ENCODE data around the gene PFDN6. TPM values are rescaled to one million over a fixed set of nuclear protein-coding genes. Genes with fewer than 3 reads are reported as not detected.
A peak's percentile ranks its signal among the peaks of the same experiment; 100 is the strongest.

PFDN6 gene
- polyA plus RNA-seq, 3 donors = 26.0 to 36.2 (median 28.4) TPM

- H3K27ac ChIP-seq (ENCODE audit: low read depth in 1 of 2, low read length in 2 of 2) = peak overlapping the region; percentile 92 to 93
- H3K9ac ChIP-seq (ENCODE audit: insufficient read depth, low read length, poor library complexity, severe bottlenecking) = peak overlapping the region; percentile 71
- peaks cover 32% of the 10 kb centered on the region for H3K4me1 Mint-ChIP-seq
- peaks cover 4% of the 10 kb centered on the region for H3K79me2 ChIP-seq (ENCODE audit: insufficient read depth, low read length)
- H3K27me3 Mint-ChIP-seq (ENCODE audit: low read depth in 3 of 3) = peaks cover 7 to 13% (median 7%) of the 10 kb centered on the region in 3 donors
- intact Hi-C loops (cut with micrococcal nuclease) = loop anchor here (2.0 to 10.0 kb wide), 10 partner anchors 38 to 315 kb away; partner anchors contain the start of genes COL11A2 (in 1 of the 2), RXRB (in 1 of the 2) and SLC39A7 (in 1 of the 2)
- no peaks in the 10 kb centered on the region for H4K20me1 ChIP-seq (ENCODE audit: insufficient read depth, low read length)
- peak in 1 of 3 donors; percentile 29 for DNase-seq
- H3K36me3 Mint-ChIP-seq = peaks cover 19 to 23% of the 10 kb centered on the region in 2 donors
- WGBS (ENCODE audit: insufficient coverage) = 6% methylated on average over 12 of the region's 15 CpGs
- H3K27me3 ChIP-seq (ENCODE audit: control insufficient read depth in 2 of 2, insufficient read depth in 2 of 2, low read length in 2 of 2) = no peaks in the 10 kb centered on the region
- peak overlapping the region; percentile 43 to 77 (median 58) for H3K4me3 ChIP-seq (replicated peaks in 1 of 3; ENCODE audit: low read depth in 2 of 3, low read length in 3 of 3)
- H2AFZ ChIP-seq (ENCODE audit: insufficient read depth, low read depth, low read length, poor library complexity, severe bottlenecking) = peak overlapping the region; percentile 90
- H3K4me3 Mint-ChIP-seq = peak overlapping the region; percentile 81 to 87
- H3K27ac Mint-ChIP-seq = peak overlapping the region; percentile 91 to 97 (median 94)
- peaks cover 10 to 21% of the 10 kb centered on the region in 2 donors for H3K36me3 ChIP-seq (replicated peaks in 1 of 2; ENCODE audit: control insufficient read depth in 1 of 2, insufficient read depth in 2 of 2, low read length in 2 of 2)
- peaks cover 24 to 29% of the 10 kb centered on the region in 2 donors for H3K4me1 ChIP-seq (ENCODE audit: control insufficient read depth in 1 of 2, insufficient read depth in 2 of 2, low read length in 2 of 2)
- H3K9me3 Mint-ChIP-seq = no peaks in the 10 kb centered on the region
- no peaks in the 10 kb centered on the region for H3K9me3 ChIP-seq (replicated peaks in 1 of 2; ENCODE audit: control insufficient read depth in 1 of 2, insufficient read depth in 1 of 2, low read length in 2 of 2)
- TF ChIP-seq CTCF (IDR thresholded peaks at IDR 0.05) = no peak
- H3K4me2 ChIP-seq (replicated peaks; ENCODE audit: extremely low read depth, low read length, poor library complexity, severe bottlenecking) = peak overlapping the region; percentile 84
Observed at GRCh38 chr6:33249732-33250630, 39.4 kb upstream of the PFDN6 start.

DNA sequence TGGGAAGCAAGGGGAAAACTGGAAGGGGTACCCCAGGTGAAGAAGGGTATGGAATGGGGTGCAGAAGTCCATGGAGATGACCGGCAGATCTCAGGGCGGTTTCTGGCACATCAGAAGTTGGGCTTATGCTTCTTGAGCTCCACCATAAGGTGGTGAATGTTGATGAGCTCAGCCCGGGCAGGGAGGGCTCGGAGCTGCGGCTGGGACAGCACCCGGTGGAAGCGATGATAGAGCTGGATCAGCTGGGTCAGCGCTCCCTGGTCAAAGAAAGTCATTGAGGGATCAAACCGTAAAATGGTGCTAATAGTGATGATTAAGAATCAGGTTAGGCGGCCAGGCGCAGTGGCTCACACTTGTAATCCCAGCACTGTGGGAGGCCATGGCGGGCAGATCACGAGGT is 38.7 kb upstream of the PFDN6 start:
- peaks cover 20 to 25% of the 10 kb centered on the region in 2 donors for H3K36me3 Mint-ChIP-seq
- H3K4me2 ChIP-seq (replicated peaks; ENCODE audit: extremely low read depth, low read length, poor library complexity, severe bottlenecking) = no peak overlapping the region
- peaks cover 13 to 21% of the 10 kb centered on the region in 2 donors for H3K36me3 ChIP-seq (replicated peaks in 1 of 2; ENCODE audit: control insufficient read depth in 1 of 2, insufficient read depth in 2 of 2, low read length in 2 of 2)
- peak overlapping the region in 4 of 7 donors; percentile 91 to 96 (median 94) for H3K27ac Mint-ChIP-seq
- no peaks in the 10 kb centered on the region for H3K9me3 Mint-ChIP-seq
- H3K27me3 Mint-ChIP-seq (ENCODE audit: low read depth in 3 of 3) = peaks cover 7 to 9% (median 7%) of the 10 kb centered on the region in 3 donors
- H4K20me1 ChIP-seq (ENCODE audit: insufficient read depth, low read length) = no peaks in the 10 kb centered on the region
- H3K4me3 ChIP-seq (replicated peaks in 1 of 3; ENCODE audit: low read depth in 2 of 3, low read length in 3 of 3) = no peak overlapping the region
- H3K4me3 Mint-ChIP-seq = no peak overlapping the region
- H3K27ac ChIP-seq (ENCODE audit: low read depth in 1 of 2, low read length in 2 of 2) = peak overlapping the region in 1 of 2 donors; percentile 92
- peaks cover 24 to 29% of the 10 kb centered on the region in 2 donors for H3K4me1 ChIP-seq (ENCODE audit: control insufficient read depth in 1 of 2, insufficient read depth in 2 of 2, low read length in 2 of 2)
- H3K79me2 ChIP-seq (ENCODE audit: insufficient read depth, low read length) = peaks cover 4% of the 10 kb centered on the region
- TF ChIP-seq CTCF (IDR thresholded peaks at IDR 0.05) = no peak
- 99% methylated on average over 9 of the region's 13 CpGs for WGBS (ENCODE audit: insufficient coverage)
- H2AFZ ChIP-seq (ENCODE audit: insufficient read depth, low read depth, low read length, poor library complexity, severe bottlenecking) = no peak overlapping the region
- H3K27me3 ChIP-seq (ENCODE audit: control insufficient read depth in 2 of 2, insufficient read depth in 2 of 2, low read length in 2 of 2) = no peaks in the 10 kb centered on the region
- DNase-seq = no peak
- peaks cover 32% of the 10 kb centered on the region for H3K4me1 Mint-ChIP-seq
- no peaks in the 10 kb centered on the region for H3K9me3 ChIP-seq (replicated peaks in 1 of 2; ENCODE audit: control insufficient read depth in 1 of 2, insufficient read depth in 1 of 2, low read length in 2 of 2)
- H3K9ac ChIP-seq (ENCODE audit: insufficient read depth, low read length, poor library complexity, severe bottlenecking) = no peak overlapping the region
- intact Hi-C loops (cut with micrococcal nuclease) = no loop called here
